HepG2 (cell line): ENCODE measurements around the gene TPRKB. TPM values are rescaled to one million over a fixed set of nuclear protein-coding genes. Genes with fewer than 3 reads are reported as not detected.

Source experiments
- BORCS8-MEF2B ChIP-seq: sonication (generic); formaldehyde crosslinking; IDR thresholded peaks from 2 replicates; pipeline ENCODE4 v1.8.0; 2022; ENCODE audit warnings: mild to moderate bottlenecking, missing genetic modification reagents
- GATAD2A ChIP-seq: IDR thresholded peaks from 2 replicates; pipeline ENCODE4 v1.6.1; 2016
- HMG20A ChIP-seq: IDR thresholded peaks from 2 replicates; pipeline ENCODE4 v1.6.1; 2016; ENCODE audit warnings: borderline replicate concordance
- NFKBIZ ChIP-seq: IDR thresholded peaks from 2 replicates; pipeline ENCODE4 v1.6.1; 2018; ENCODE audit warnings: missing genetic modification reagents, missing compliant biosample characterization
- NR3C1 ChIP-seq: sonication (generic); formaldehyde crosslinking; IDR thresholded peaks from 2 replicates; pipeline ENCODE4 v1.4.0; 2020; ENCODE audit warnings: missing genetic modification reagents
- RELA ChIP-seq: sonication (generic); formaldehyde crosslinking; IDR thresholded peaks from 2 replicates; pipeline ENCODE4 v1.4.0; 2020; ENCODE audit warnings: missing genetic modification reagents
- RFX5 ChIP-seq: IDR thresholded peaks from 2 replicates; pipeline ENCODE4 v1.6.1; 2011; ENCODE audit warnings: low read depth, low read length, improper control_type of control experiment
- SALL2 ChIP-seq: sonication (generic); formaldehyde crosslinking; IDR thresholded peaks from 2 replicates; pipeline ENCODE4 v1.8.1; 2023; ENCODE audit warnings: mild to moderate bottlenecking, missing genetic modification reagents, inconsistent platforms
- SIX4 ChIP-seq: sonication (generic); formaldehyde crosslinking; IDR thresholded peaks from 2 replicates; pipeline ENCODE4 v1.4.0; 2020; ENCODE audit warnings: missing genetic modification reagents
- SNAPC2 ChIP-seq: sonication (generic); formaldehyde crosslinking; IDR thresholded peaks from 2 replicates; pipeline ENCODE4 v1.8.1; 2022; ENCODE audit warnings: mild to moderate bottlenecking, missing genetic modification reagents
- THAP11 ChIP-seq: IDR thresholded peaks from 2 replicates; pipeline ENCODE4 v1.6.1; 2016; ENCODE audit warnings: missing biosample characterization, missing genetic modification reagents
- ZFY ChIP-seq: sonication (generic); formaldehyde crosslinking; IDR thresholded peaks from 2 replicates; pipeline ENCODE4 v1.4.0; 2020; ENCODE audit warnings: missing genetic modification reagents
- ZNF337 ChIP-seq: sonication (generic); formaldehyde crosslinking; IDR thresholded peaks from 2 replicates; pipeline ENCODE4 v1.5.1; 2020; ENCODE audit warnings: missing genetic modification reagents, low read depth, mild to moderate bottlenecking, borderline replicate concordance
- ZNF343 ChIP-seq: sonication (generic); formaldehyde crosslinking; IDR thresholded peaks from 2 replicates; pipeline ENCODE4 v1.4.0; 2020; ENCODE audit warnings: mild to moderate bottlenecking, missing genetic modification reagents
- ZNF724P ChIP-seq: sonication (generic); formaldehyde crosslinking; IDR thresholded peaks from 2 replicates; pipeline ENCODE4 v1.8.0; 2022; ENCODE audit warnings: missing genetic modification reagents, borderline replicate concordance
- ZNF737 ChIP-seq: sonication (generic); formaldehyde crosslinking; IDR thresholded peaks from 2 replicates; pipeline ENCODE4 v1.5.0; 2020; ENCODE audit warnings: missing genetic modification reagents, mild to moderate bottlenecking, borderline replicate concordance
- polyA plus RNA-seq, 8 experiments: library from polyadenylated mRNA; depleted of rRNA in 3 of 8; stranded (reverse) in 7 of 8; unstranded in 1 of 8; fragments of >200 nt; fragmentation: Illumina TruSeq in 4 of 8; extraction: Trizol in 4 of 8; gene quantifications; 2 replicates each; pipeline versions ENCODE4 v1.2.1 to v1.2.3, GENCODE V29; 2011 to 2016; ENCODE audit warnings: low read depth in 4 of 8, missing spikeins in 1 of 8, mixed read lengths in 1 of 8; ENCODE audit not compliant: insufficient read depth in 1 of 8
- total RNA-seq, 5 experiments: library from RNA; depleted of rRNA; stranded (reverse); fragments of >200 nt; fragmentation: Illumina TruSeq; extraction: Trizol; gene quantifications; 2 replicates each; pipeline ENCODE4 v1.2.3, GENCODE V29; 2016; ENCODE audit warnings: low read depth in 1 of 5
- TF ChIP-seq, protein P1 (sequence below): sonication (generic); formaldehyde crosslinking; IDR thresholded peaks from 2 replicates; pipeline ENCODE4 v1.4.0; 2020; ENCODE audit warnings: mild to moderate bottlenecking, missing genetic modification reagents, borderline replicate concordance
- TF ChIP-seq, protein P2 (sequence below): sonication (generic); formaldehyde crosslinking; IDR thresholded peaks from 2 replicates; pipeline ENCODE4 v1.5.0; 2020; ENCODE audit warnings: missing genetic modification reagents
- TF ChIP-seq, protein P3 (sequence below): IDR thresholded peaks from 2 replicates; pipeline ENCODE4 v1.6.1; 2012; ENCODE audit warnings: inconsistent platforms
- TF ChIP-seq, protein P4 (sequence below): sonication (generic); formaldehyde crosslinking; IDR thresholded peaks from 2 replicates; pipeline ENCODE4 v1.4.0; 2020; ENCODE audit warnings: missing genetic modification reagents

The TPRKB gene
- total and polyA plus RNA-seq, 2 of the 13 experiments (the other 11 are each of a cell fraction or from before 2014, with no cell fraction given), result 32.0 to 58.0 TPM

DNA sequence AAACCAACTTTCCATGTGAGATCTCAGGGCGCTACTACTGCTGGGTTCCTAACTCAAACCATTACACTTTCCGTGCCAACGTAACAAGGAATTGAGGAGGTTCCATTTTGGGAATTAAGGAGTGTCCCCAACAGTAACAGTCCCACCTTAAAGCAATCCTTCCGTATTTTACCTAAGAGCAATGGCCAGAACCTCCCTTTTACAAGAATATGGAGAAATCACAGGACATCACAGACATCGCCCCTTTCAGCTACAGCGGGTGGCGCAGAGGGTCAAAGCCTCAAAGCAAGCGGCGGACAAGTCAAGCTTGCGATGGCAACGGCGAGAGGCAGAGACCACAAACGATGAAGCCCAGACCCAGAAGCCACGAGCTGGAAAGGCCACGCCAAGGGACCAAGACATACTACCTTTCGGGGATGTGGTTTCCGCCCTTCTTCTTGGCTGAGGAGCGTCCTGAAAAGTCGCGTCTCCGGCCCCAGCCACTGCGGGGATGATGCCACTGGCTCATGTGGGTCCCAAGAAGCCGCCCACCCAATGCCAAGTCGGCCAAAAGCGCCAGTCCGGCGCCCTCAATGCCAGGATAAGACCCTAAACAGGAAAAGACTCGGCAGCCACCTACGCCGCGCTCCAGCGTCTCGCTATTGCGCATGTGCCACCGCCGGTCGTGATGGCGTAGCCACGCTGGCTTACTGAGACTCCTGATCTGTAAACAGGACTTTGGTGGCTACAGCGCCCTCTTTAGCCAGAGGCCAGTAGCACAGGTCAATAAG is 42.5 kb upstream of the TPRKB start, which contains the start of gene DUSP11 (continued):
- TF ChIP-seq, protein P1, sequence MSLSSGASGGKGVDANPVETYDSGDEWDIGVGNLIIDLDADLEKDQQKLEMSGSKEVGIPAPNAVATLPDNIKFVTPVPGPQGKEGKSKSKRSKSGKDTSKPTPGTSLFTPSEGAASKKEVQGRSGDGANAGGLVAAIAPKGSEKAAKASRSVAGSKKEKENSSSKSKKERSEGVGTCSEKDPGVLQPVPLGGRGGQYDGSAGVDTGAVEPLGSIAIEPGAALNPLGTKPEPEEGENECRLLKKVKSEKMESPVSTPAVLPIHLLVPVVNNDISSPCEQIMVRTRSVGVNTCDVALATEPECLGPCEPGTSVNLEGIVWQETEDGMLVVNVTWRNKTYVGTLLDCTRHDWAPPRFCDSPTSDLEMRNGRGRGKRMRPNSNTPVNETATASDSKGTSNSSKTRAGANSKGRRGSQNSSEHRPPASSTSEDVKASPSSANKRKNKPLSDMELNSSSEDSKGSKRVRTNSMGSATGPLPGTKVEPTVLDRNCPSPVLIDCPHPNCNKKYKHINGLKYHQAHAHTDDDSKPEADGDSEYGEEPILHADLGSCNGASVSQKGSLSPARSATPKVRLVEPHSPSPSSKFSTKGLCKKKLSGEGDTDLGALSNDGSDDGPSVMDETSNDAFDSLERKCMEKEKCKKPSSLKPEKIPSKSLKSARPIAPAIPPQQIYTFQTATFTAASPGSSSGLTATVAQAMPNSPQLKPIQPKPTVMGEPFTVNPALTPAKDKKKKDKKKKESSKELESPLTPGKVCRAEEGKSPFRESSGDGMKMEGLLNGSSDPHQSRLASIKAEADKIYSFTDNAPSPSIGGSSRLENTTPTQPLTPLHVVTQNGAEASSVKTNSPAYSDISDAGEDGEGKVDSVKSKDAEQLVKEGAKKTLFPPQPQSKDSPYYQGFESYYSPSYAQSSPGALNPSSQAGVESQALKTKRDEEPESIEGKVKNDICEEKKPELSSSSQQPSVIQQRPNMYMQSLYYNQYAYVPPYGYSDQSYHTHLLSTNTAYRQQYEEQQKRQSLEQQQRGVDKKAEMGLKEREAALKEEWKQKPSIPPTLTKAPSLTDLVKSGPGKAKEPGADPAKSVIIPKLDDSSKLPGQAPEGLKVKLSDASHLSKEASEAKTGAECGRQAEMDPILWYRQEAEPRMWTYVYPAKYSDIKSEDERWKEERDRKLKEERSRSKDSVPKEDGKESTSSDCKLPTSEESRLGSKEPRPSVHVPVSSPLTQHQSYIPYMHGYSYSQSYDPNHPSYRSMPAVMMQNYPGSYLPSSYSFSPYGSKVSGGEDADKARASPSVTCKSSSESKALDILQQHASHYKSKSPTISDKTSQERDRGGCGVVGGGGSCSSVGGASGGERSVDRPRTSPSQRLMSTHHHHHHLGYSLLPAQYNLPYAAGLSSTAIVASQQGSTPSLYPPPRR (CRISPR knock-in tag), result peak; percentile 3; the same call in 1 of the 2 replicates
- TF ChIP-seq SALL2 (peak; percentile 63; the same call in 1 of the 2 replicates), RFX5 (no peak), SNAPC2 (CRISPR knock-in tag) (peak; percentile 30; the same call in 1 of the 2 replicates), BORCS8-MEF2B (peak; percentile 86), SIX4 (CRISPR knock-in tag) (no peak), NFKBIZ (0 out of 2 replicates have a peak, but pooled peaks have one; percentile 19), GATAD2A (CRISPR knock-in tag) (peak; percentile 81), RELA (peak; percentile 60; the same call in 1 of the 2 replicates), ZNF337 (CRISPR knock-in tag) (peak; percentile 84; the same call in 1 of the 2 replicates), NR3C1 (no peak), ZNF724P (CRISPR knock-in tag) (peak; percentile 76; the same call in 1 of the 2 replicates), ZNF737 (CRISPR knock-in tag) (peak; percentile 70; the same call in 1 of the 2 replicates), HMG20A (CRISPR knock-in tag) (no peak; the same call in 1 of the 2 replicates), THAP11 (CRISPR knock-in tag) (peak; percentile 82), ZFY (peak; percentile 82), ZNF343 (CRISPR knock-in tag) (0 out of 2 replicates have a peak, but pooled peaks have one; percentile 54)
- TF ChIP-seq, protein P2, sequence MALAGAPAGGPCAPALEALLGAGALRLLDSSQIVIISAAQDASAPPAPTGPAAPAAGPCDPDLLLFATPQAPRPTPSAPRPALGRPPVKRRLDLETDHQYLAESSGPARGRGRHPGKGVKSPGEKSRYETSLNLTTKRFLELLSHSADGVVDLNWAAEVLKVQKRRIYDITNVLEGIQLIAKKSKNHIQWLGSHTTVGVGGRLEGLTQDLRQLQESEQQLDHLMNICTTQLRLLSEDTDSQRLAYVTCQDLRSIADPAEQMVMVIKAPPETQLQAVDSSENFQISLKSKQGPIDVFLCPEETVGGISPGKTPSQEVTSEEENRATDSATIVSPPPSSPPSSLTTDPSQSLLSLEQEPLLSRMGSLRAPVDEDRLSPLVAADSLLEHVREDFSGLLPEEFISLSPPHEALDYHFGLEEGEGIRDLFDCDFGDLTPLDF (CRISPR knock-in tag), result peak; percentile 42; the same call in 1 of the 2 replicates
- TF ChIP-seq, protein P3, sequence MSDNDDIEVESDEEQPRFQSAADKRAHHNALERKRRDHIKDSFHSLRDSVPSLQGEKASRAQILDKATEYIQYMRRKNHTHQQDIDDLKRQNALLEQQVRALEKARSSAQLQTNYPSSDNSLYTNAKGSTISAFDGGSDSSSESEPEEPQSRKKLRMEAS, result peak; percentile 89
- TF ChIP-seq, protein P4, sequence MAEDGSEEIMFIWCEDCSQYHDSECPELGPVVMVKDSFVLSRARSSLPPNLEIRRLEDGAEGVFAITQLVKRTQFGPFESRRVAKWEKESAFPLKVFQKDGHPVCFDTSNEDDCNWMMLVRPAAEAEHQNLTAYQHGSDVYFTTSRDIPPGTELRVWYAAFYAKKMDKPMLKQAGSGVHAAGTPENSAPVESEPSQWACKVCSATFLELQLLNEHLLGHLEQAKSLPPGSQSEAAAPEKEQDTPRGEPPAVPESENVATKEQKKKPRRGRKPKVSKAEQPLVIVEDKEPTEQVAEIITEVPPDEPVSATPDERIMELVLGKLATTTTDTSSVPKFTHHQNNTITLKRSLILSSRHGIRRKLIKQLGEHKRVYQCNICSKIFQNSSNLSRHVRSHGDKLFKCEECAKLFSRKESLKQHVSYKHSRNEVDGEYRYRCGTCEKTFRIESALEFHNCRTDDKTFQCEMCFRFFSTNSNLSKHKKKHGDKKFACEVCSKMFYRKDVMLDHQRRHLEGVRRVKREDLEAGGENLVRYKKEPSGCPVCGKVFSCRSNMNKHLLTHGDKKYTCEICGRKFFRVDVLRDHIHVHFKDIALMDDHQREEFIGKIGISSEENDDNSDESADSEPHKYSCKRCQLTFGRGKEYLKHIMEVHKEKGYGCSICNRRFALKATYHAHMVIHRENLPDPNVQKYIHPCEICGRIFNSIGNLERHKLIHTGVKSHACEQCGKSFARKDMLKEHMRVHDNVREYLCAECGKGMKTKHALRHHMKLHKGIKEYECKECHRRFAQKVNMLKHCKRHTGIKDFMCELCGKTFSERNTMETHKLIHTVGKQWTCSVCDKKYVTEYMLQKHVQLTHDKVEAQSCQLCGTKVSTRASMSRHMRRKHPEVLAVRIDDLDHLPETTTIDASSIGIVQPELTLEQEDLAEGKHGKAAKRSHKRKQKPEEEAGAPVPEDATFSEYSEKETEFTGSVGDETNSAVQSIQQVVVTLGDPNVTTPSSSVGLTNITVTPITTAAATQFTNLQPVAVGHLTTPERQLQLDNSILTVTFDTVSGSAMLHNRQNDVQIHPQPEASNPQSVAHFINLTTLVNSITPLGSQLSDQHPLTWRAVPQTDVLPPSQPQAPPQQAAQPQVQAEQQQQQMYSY (CRISPR knock-in tag), result no peak
